ENCODE data around the gene HEPHL1.

- TF ChIP-seq CTCF (IDR thresholded peaks at IDR 0.05; ENCODE audit: low read depth, low read length) = no peak
- TF ChIP-seq POLR2A (IDR thresholded peaks at IDR 0.05; ENCODE audit: extremely low read depth, insufficient read length) = no peak
Observed at GRCh38 chr11:94025690-94026394, 4.7 kb downstream of the HEPHL1 start.

All from NB4 (cell line).